Measurements from ENCODE around the gene SNX25.

SNX25 gene

DNA sequence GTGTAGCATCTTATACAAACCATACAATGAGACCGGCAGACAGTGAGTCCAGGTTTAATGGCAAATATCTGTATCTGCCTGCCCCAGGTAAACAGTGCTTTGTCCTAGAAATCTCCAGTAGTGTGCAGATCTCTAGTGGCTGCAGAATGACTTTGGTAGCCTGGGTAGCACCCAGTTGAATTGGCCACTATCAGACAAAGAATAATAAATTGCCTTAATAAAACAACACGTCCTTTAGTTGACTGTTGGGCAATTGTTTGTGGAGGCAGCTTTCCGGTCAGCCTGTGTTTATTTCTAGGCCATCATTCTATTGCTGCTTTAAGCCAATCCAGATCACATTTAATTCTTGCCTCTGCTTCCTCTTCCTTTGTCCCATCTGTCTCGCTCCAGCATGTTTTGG, 52.5 kb downstream of the SNX25 start:
- Histone ChIP-seq H3K9me3 (ENCODE audit: low read length) (no peaks in the 10 kb centered on the region), H3K27me3 (ENCODE audit: insufficient read depth, low read length) (no peaks in the 10 kb centered on the region), H3K9ac (ENCODE audit: low read length) (no peak overlapping the region), H3K27ac (ENCODE audit: low read depth, low read length, poor library complexity, severe bottlenecking) (no peak overlapping the region), H3K4me2 (ENCODE audit: low read length) (no peak overlapping the region), H2AFZ (ENCODE audit: low read length) (no peak overlapping the region), H3K4me1 (ENCODE audit: insufficient read depth, low read length, severe bottlenecking) (peaks cover 93% of the 10 kb centered on the region), H4K20me1 (ENCODE audit: insufficient read depth, low read length) (no peaks in the 10 kb centered on the region), H3F3A (ENCODE audit: insufficient read depth, low read length) (no peaks in the 10 kb centered on the region), H3K36me3 (ENCODE audit: insufficient read depth, low read length) (peaks cover 48% of the 10 kb centered on the region), H3K79me2 (ENCODE audit: insufficient read depth, low read length) (peaks cover 3% of the 10 kb centered on the region; the same call in 1 of the 2 replicates), H3K9me2 (ENCODE audit: low read depth, low read length) (no peaks in the 10 kb centered on the region), H3K4me3 (ENCODE audit: low read depth, low read length, poor library complexity, severe bottlenecking) (no peak overlapping the region)
- TF ChIP-seq, protein P1, sequence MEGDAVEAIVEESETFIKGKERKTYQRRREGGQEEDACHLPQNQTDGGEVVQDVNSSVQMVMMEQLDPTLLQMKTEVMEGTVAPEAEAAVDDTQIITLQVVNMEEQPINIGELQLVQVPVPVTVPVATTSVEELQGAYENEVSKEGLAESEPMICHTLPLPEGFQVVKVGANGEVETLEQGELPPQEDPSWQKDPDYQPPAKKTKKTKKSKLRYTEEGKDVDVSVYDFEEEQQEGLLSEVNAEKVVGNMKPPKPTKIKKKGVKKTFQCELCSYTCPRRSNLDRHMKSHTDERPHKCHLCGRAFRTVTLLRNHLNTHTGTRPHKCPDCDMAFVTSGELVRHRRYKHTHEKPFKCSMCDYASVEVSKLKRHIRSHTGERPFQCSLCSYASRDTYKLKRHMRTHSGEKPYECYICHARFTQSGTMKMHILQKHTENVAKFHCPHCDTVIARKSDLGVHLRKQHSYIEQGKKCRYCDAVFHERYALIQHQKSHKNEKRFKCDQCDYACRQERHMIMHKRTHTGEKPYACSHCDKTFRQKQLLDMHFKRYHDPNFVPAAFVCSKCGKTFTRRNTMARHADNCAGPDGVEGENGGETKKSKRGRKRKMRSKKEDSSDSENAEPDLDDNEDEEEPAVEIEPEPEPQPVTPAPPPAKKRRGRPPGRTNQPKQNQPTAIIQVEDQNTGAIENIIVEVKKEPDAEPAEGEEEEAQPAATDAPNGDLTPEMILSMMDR (IDR thresholded peaks at IDR 0.05; ENCODE audit: low read length) = no peak
- no peak for TF ChIP-seq EZH2 (IDR thresholded peaks at IDR 0.05; ENCODE audit: borderline replicate concordance, low read length)

DNA sequence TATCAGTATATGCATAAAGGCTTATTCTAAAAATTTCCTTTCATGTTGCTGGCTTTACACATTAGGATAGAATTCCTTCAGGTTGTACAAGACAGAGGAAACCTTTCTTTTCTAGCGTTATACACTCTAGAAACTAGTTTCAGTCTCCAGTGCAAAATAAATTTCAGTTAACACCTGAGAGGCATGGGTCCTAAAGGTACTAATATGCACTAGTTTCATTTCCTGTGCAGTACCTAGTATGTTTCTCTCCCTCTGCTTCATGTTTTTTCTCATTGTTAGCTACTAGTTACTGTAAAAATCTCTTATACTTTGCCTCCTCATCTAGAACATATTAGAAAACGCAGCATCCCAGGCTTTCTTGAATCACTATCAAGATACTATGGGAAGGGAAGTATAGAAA, 54.0 kb downstream of the SNX25 start:
- Histone ChIP-seq H3K36me3 (ENCODE audit: insufficient read depth, low read length) (peaks cover 58% of the 10 kb centered on the region), H3K9me2 (ENCODE audit: low read depth, low read length) (no peaks in the 10 kb centered on the region), H3K9ac (ENCODE audit: low read length) (no peak overlapping the region), H2AFZ (ENCODE audit: low read length) (no peak overlapping the region), H3K79me2 (ENCODE audit: insufficient read depth, low read length) (peaks cover 3% of the 10 kb centered on the region; the same call in 1 of the 2 replicates), H3F3A (ENCODE audit: insufficient read depth, low read length) (no peaks in the 10 kb centered on the region), H3K27me3 (ENCODE audit: insufficient read depth, low read length) (no peaks in the 10 kb centered on the region), H3K9me3 (ENCODE audit: low read length) (no peaks in the 10 kb centered on the region), H3K4me3 (ENCODE audit: low read depth, low read length, poor library complexity, severe bottlenecking) (no peak overlapping the region), H3K4me2 (ENCODE audit: low read length) (peak overlapping the region; percentile 8; the same call in 1 of the 2 replicates), H3K4me1 (ENCODE audit: insufficient read depth, low read length, severe bottlenecking) (peaks cover 79% of the 10 kb centered on the region), H3K27ac (ENCODE audit: low read depth, low read length, poor library complexity, severe bottlenecking) (peak overlapping the region; percentile 73), H4K20me1 (ENCODE audit: insufficient read depth, low read length) (no peaks in the 10 kb centered on the region)
- TF ChIP-seq EZH2 (IDR thresholded peaks at IDR 0.05; ENCODE audit: borderline replicate concordance, low read length) = no peak
- TF ChIP-seq, protein P1 (IDR thresholded peaks at IDR 0.05; ENCODE audit: low read length) = no peak

DNA sequence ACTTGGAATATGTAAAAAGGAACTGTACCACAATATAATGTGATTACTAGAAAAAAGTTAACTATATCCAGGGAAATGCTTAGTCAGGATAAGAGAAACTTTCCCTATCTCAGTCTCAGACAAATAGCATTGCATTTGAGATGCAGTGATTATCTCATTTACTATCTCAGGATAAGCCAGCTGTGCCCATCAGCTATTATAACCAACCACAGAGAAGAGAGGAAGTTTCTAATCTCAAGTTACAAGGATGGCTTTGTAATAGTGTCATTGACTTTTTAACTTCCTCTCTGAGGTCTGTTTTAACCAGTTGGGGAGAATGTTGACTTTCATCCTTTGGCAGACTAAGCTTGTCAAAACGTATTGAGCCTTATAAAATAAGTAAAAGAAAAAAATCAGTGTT, 56.5 kb downstream of the SNX25 start:
- Histone ChIP-seq H3K4me1 (ENCODE audit: insufficient read depth, low read length, severe bottlenecking) (peaks cover 55% of the 10 kb centered on the region), H3K9me3 (ENCODE audit: low read length) (no peaks in the 10 kb centered on the region), H3K4me3 (ENCODE audit: low read depth, low read length, poor library complexity, severe bottlenecking) (no peak overlapping the region), H2AFZ (ENCODE audit: low read length) (no peak overlapping the region), H3K9me2 (ENCODE audit: low read depth, low read length) (no peaks in the 10 kb centered on the region), H3K4me2 (ENCODE audit: low read length) (no peak overlapping the region), H3K36me3 (ENCODE audit: insufficient read depth, low read length) (peaks cover 62% of the 10 kb centered on the region; the same call in 1 of the 2 replicates), H3K27me3 (ENCODE audit: insufficient read depth, low read length) (no peaks in the 10 kb centered on the region), H3K27ac (ENCODE audit: low read depth, low read length, poor library complexity, severe bottlenecking) (peak overlapping the region; percentile 63), H3F3A (ENCODE audit: insufficient read depth, low read length) (no peaks in the 10 kb centered on the region), H3K9ac (ENCODE audit: low read length) (no peak overlapping the region), H3K79me2 (ENCODE audit: insufficient read depth, low read length) (no peaks in the 10 kb centered on the region), H4K20me1 (ENCODE audit: insufficient read depth, low read length) (no peaks in the 10 kb centered on the region)
- TF ChIP-seq EZH2 (IDR thresholded peaks at IDR 0.05; ENCODE audit: borderline replicate concordance, low read length) = no peak
- TF ChIP-seq, protein P1 (IDR thresholded peaks at IDR 0.05; ENCODE audit: low read length) = no peak
